ENCODE data around the gene EPHA10. TPM values are rescaled to one million over a fixed set of nuclear protein-coding genes. Genes with fewer than 3 reads are reported as not detected.

Gene EPHA10
- total RNA-seq, 1 experiment from 2014 or later, result 1.0 TPM

GRCh38 chr1:37670133-37670532 is 94.8 kb downstream of the EPHA10 start:
- no peak for TF ChIP-seq CTCF (IDR thresholded peaks at IDR 0.05; ENCODE audit: unreplicated experiment)
- no TSS peak for BruUV-seq (replicated peaks)
- intact Hi-C loops (cut with micrococcal nuclease), result no loop called here
- Mint-ChIP-seq H3K27me3 (ENCODE audit: insufficient read depth, unreplicated experiment) (peaks cover 12% of the 10 kb centered on the region), H3K27ac (ENCODE audit: low read depth, unreplicated experiment) (no peak overlapping the region), H3K36me3 (ENCODE audit: insufficient read depth, unreplicated experiment) (no peaks in the 10 kb centered on the region), H3K4me3 (ENCODE audit: unreplicated experiment) (no peak overlapping the region), H3K9me3 (ENCODE audit: unreplicated experiment) (no peaks in the 10 kb centered on the region), H3K4me1 (ENCODE audit: insufficient read depth, unreplicated experiment) (no peaks in the 10 kb centered on the region)
- DNase-seq (ENCODE audit: unreplicated experiment), result no peak
- CTCF ChIA-PET, result interaction anchor here (0.6 to 1.8 kb wide), 2 partner anchors 67 to 1372 kb away, joined by 3 to 5 read pairs; no protein-coding TSS in a partner anchor
- POLR2A ChIA-PET, result interaction anchor here (0.7 kb wide), 1 partner anchor 490 kb away, joined by 4 read pairs; no protein-coding TSS in a partner anchor

GRCh38 chr1:37667023-37667671 is 97.8 kb downstream of the EPHA10 start:
- DNase-seq (ENCODE audit: unreplicated experiment), result no peak
- H3K36me3 Mint-ChIP-seq (ENCODE audit: insufficient read depth, unreplicated experiment), result no peaks in the 10 kb centered on the region
- no TSS peak for BruUV-seq (replicated peaks)
- CTCF ChIA-PET, result interaction anchor here (2.4 to 3.5 kb wide), 2 partner anchors 15 to 64 kb away, joined by 7 to 18 read pairs; no protein-coding TSS in a partner anchor
- no peak overlapping the region for H3K27ac Mint-ChIP-seq (ENCODE audit: low read depth, unreplicated experiment)
- POLR2A ChIA-PET, result no interaction called here
- H3K4me1 Mint-ChIP-seq (ENCODE audit: insufficient read depth, unreplicated experiment), result no peaks in the 10 kb centered on the region
- peaks cover 12% of the 10 kb centered on the region for H3K27me3 Mint-ChIP-seq (ENCODE audit: insufficient read depth, unreplicated experiment)
- no peak for TF ChIP-seq CTCF (IDR thresholded peaks at IDR 0.05; ENCODE audit: unreplicated experiment)
- intact Hi-C loops (cut with micrococcal nuclease), result no loop called here
- H3K4me3 Mint-ChIP-seq (ENCODE audit: unreplicated experiment), result no peak overlapping the region
- no peaks in the 10 kb centered on the region for H3K9me3 Mint-ChIP-seq (ENCODE audit: unreplicated experiment)

GRCh38 chr1:37666241-37666867 is 98.6 kb downstream of the EPHA10 start:
- Mint-ChIP-seq H3K27ac (ENCODE audit: low read depth, unreplicated experiment) (no peak overlapping the region), H3K27me3 (ENCODE audit: insufficient read depth, unreplicated experiment) (peaks cover 4% of the 10 kb centered on the region), H3K4me3 (ENCODE audit: unreplicated experiment) (no peak overlapping the region), H3K4me1 (ENCODE audit: insufficient read depth, unreplicated experiment) (no peaks in the 10 kb centered on the region), H3K36me3 (ENCODE audit: insufficient read depth, unreplicated experiment) (no peaks in the 10 kb centered on the region), H3K9me3 (ENCODE audit: unreplicated experiment) (no peaks in the 10 kb centered on the region)
- ChIA-PET CTCF (interaction anchor here (2.4 to 3.5 kb wide), 2 partner anchors 16 to 63 kb away, joined by 7 to 18 read pairs; no protein-coding TSS in a partner anchor), POLR2A (no interaction called here)
- BruUV-seq (replicated peaks), result no TSS peak
- TF ChIP-seq CTCF (IDR thresholded peaks at IDR 0.05; ENCODE audit: unreplicated experiment), result no peak
- intact Hi-C loops (cut with micrococcal nuclease), result no loop called here
- DNase-seq (ENCODE audit: unreplicated experiment), result no peak

Other genes starting within 250 kb of the EPHA10 start
- gene SNIP1, start 210.8 kb downstream of the EPHA10 start, total RNA-seq (2022), result 26.4 and 32.0 TPM in 2 replicates
- gene DNALI1, start 208.2 kb downstream of the EPHA10 start, total RNA-seq (2022), result not detected in 2 replicates
- 103 and 133 TPM in 2 replicates for gene GNL2, start 169.2 kb downstream of the EPHA10 start, total RNA-seq (2022)
- gene RSPO1, start 130.2 kb downstream of the EPHA10 start, total RNA-seq (2022), result not detected in 2 replicates
- 17.3 and 21.8 TPM in 2 replicates for gene CDCA8, start 72.6 kb downstream of the EPHA10 start, total RNA-seq (2022)
- 11.6 and 12.3 TPM in 2 replicates for gene MANEAL, start 28.7 kb upstream of the EPHA10 start, total RNA-seq (2022)
- gene C1orf122, start 42.7 kb upstream of the EPHA10 start, total RNA-seq (2022), result 72.4 and 81.5 TPM in 2 replicates
- gene YRDC, start 43.1 kb upstream of the EPHA10 start, total RNA-seq (2022), result 40.4 and 41.5 TPM in 2 replicates
- gene MTF1, start 94.5 kb upstream of the EPHA10 start, total RNA-seq (2022), result 28.4 and 34.7 TPM in 2 replicates
- 4.7 and 5.9 TPM in 2 replicates for gene INPP5B, start 181.9 kb upstream of the EPHA10 start, total RNA-seq (2022)
- 55.6 and 61.7 TPM in 2 replicates for gene SF3A3, start 224.9 kb upstream of the EPHA10 start, total RNA-seq (2022)
- 13.5 and 18.8 TPM in 2 replicates for gene FHL3, start 240.4 kb upstream of the EPHA10 start, total RNA-seq (2022)
- gene UTP11, start 247.6 kb upstream of the EPHA10 start, total RNA-seq (2022), result 66.5 and 70.3 TPM in 2 replicates